B cell (primary cell): ENCODE results near the gene MUC12. TPM values are rescaled to one million over a fixed set of nuclear protein-coding genes. Genes with fewer than 3 reads are reported as not detected.

ENCODE experiments used
- ATAC-seq: fragments of 200-7000 bp; cut with Tn5 transposase; one replicate; pipeline ENCODE4 v1.10.0; 2021; ENCODE audit warnings: low read depth, mild to moderate bottlenecking, moderate number of reproducible peaks, moderate library complexity
- CTCF ChIA-PET: fragments of 350-600 bp; sonication (Branson Sonifier 250); formaldehyde crosslinking; loops from one replicate; lab custom pipeline; 2021; ENCODE audit warnings: antibody characterized with exemption, inconsistent platforms; lab: Charles Lee
- POLR2A ChIA-PET: fragments of 350-600 bp; sonication (Branson Sonifier 250); formaldehyde crosslinking; loops from one replicate; lab custom pipeline; 2021; ENCODE audit warnings: antibody characterized with exemption; lab: Charles Lee
- DNase-seq: peaks from one replicate; pipeline ENCODE4 v3.0.0; 2013
- H2AFZ ChIP-seq: 2 replicates; pipeline ENCODE4 v1.6.1; 2012; ENCODE audit warnings: mild to moderate bottlenecking, low read depth, low read length; ENCODE audit not compliant: insufficient read depth, poor library complexity, severe bottlenecking
- H3K27ac ChIP-seq, 2 donors: 1 replicate in 1 of 2; 2 replicates in 1 of 2; pipeline ENCODE4 v1.5.1; 2012 to 2013; ENCODE audit warnings: low read length in 2 of 2, mild to moderate bottlenecking in 2 of 2, moderate library complexity in 1 of 2
- H3K27me3 ChIP-seq, 4 experiments: fragments of 200-600 bp in 1 of 4; sonication (generic) in 1 of 4; replicated peaks in 1 of 4; 1 replicate in 2 of 4; 2 replicates in 2 of 4; pipeline versions ENCODE4 v1.6.1 to v1.7.0; 2013 to 2016; ENCODE audit warnings: low read length in 3 of 4, mild to moderate bottlenecking in 2 of 4, mixed read lengths in 1 of 4, moderate library complexity in 1 of 4; ENCODE audit not compliant: insufficient read depth in 4 of 4, control insufficient read depth in 3 of 4; ENCODE audit errors: control extremely low read depth in 1 of 4
- H3K36me3 ChIP-seq, 2 experiments: replicated peaks in 1 of 2; 1 replicate in 1 of 2; 2 replicates in 1 of 2; pipeline versions ENCODE4 v1.6.1 to v1.7.1; 2013; ENCODE audit warnings: low read length in 1 of 2; ENCODE audit not compliant: insufficient read depth in 2 of 2, control insufficient read depth in 1 of 2; ENCODE audit errors: control extremely low read depth in 1 of 2, extremely low read depth in 1 of 2
- H3K4me1 ChIP-seq, 2 donors: fragments of 200-600 bp in 1 of 2; sonication (generic) in 1 of 2; 1 replicate in 1 of 2; 2 replicates in 1 of 2; pipeline versions ENCODE4 v1.5.1 to v1.6.1; 2013 to 2017; ENCODE audit warnings: low read length in 2 of 2; ENCODE audit not compliant: control insufficient read depth in 2 of 2, insufficient read depth in 2 of 2
- H3K4me2 ChIP-seq: replicated peaks from 2 replicates; pipeline ENCODE3; 2012; ENCODE audit warnings: mild to moderate bottlenecking, low read depth, low read length; ENCODE audit not compliant: poor library complexity, severe bottlenecking
- H3K4me3 ChIP-seq, 5 experiments: fragments of 200-600 bp in 1 of 5; sonication (generic) in 1 of 5; 1 replicate in 3 of 5; 2 replicates in 2 of 5; pipeline versions ENCODE4 v1.5.1 to v1.7.0; 2011 to 2016; ENCODE audit warnings: low read length in 4 of 5, mild to moderate bottlenecking in 4 of 5, low read depth in 2 of 5, control low read depth in 1 of 5, moderate library complexity in 1 of 5; ENCODE audit not compliant: insufficient read depth in 1 of 5; ENCODE audit errors: control extremely low read depth in 1 of 5, extremely low read depth in 1 of 5
- H3K79me2 ChIP-seq: fragments of 200-600 bp; sonication (generic); one replicate; pipeline ENCODE4 v1.6.0; 2016; ENCODE audit warnings: low read length; ENCODE audit not compliant: control insufficient read depth, insufficient read depth
- H3K9ac ChIP-seq: fragments of 200-600 bp; sonication (generic); 2 replicates; pipeline ENCODE4 v1.6.1; 2017; ENCODE audit warnings: mild to moderate bottlenecking, low read length, moderate library complexity
- H3K9me3 ChIP-seq, 3 donors: one replicate each; pipeline versions ENCODE4 v1.6.1 to v1.7.1; 2013; ENCODE audit warnings: low read length in 2 of 3; ENCODE audit not compliant: control insufficient read depth in 2 of 3, insufficient read depth in 1 of 3; ENCODE audit errors: control extremely low read depth in 1 of 3
- H4K20me1 ChIP-seq: 2 replicates; pipeline ENCODE4 v1.6.0; 2012; ENCODE audit warnings: mild to moderate bottlenecking, low read length; ENCODE audit not compliant: insufficient read depth, control insufficient read depth, poor library complexity, severe bottlenecking
- H3K27ac Mint-ChIP-seq: one replicate; pipeline ENCODE4 v1.8.0; 2021; ENCODE audit warnings: mixed read lengths
- H3K27me3 Mint-ChIP-seq: one replicate; pipeline ENCODE4 v1.8.0; 2021; ENCODE audit warnings: mixed read lengths
- H3K4me1 Mint-ChIP-seq: one replicate; pipeline ENCODE4 v1.8.0; 2021; ENCODE audit warnings: mixed read lengths
- H3K4me3 Mint-ChIP-seq: one replicate; pipeline ENCODE4 v1.8.0; 2021; ENCODE audit warnings: mixed read lengths
- H3K9me3 Mint-ChIP-seq: one replicate; pipeline ENCODE4 v1.8.0; 2022; ENCODE audit warnings: mixed read lengths; ENCODE audit not compliant: insufficient read depth
- CTCF ChIP-seq: fragments of 200-600 bp; IDR thresholded peaks from one replicate; pipeline ENCODE4 v1.8.0; 2022; ENCODE audit warnings: antibody characterized with exemption, mild to moderate bottlenecking
- EZH2 ChIP-seq: IDR thresholded peaks from 2 replicates; pipeline ENCODE4 v1.6.1; 2012; ENCODE audit warnings: borderline replicate concordance, low read depth, mild to moderate bottlenecking, moderate library complexity, low read length; ENCODE audit not compliant: insufficient read depth, poor library complexity, severe bottlenecking
- WGBS: methylation state at CpG from one replicate; pipeline ENCODE4 v1.1.5; 2013; ENCODE audit warnings: missing lambda C conversion rate; ENCODE audit not compliant: insufficient coverage; 5-methylcytosine and 5-hydroxymethylcytosine counted together
- intact Hi-C: fragments of 100-400 bp; cut with micrococcal nuclease; formaldehyde crosslinking; loops from one replicate; pipeline ENCODE4 v1.10.0; 2022
- polyA plus RNA-seq: library from polyadenylated mRNA; depleted of rRNA; stranded (reverse); fragments of >200 nt; gene quantifications from 2 replicates; pipeline ENCODE4 v1.2.3, GENCODE V29; 2012
- total RNA-seq, 2 donors: library from RNA; stranded (reverse); fragments of 120-200 nt in 1 of 2; gene quantifications; 1 replicate in 1 of 2; 2 replicates in 1 of 2; pipeline versions ENCODE4 v1.2.3 to v1.2.4, GENCODE V29; 2013 to 2022

The MUC12 gene
- total and polyA plus RNA-seq, 2 donors (not counting 1 experiment from before 2014, with no cell fraction given), result 0.81 TPM; not detected in 1

GRCh38 chr7:100966542-100967291 is 2.6 kb upstream of the MUC12 start:
- 13% methylated on average over 40 of the region's 40 CpGs for WGBS
- Mint-ChIP-seq H3K4me1 (peaks cover 21% of the 10 kb centered on the region), H3K27me3 (peaks cover 54% of the 10 kb centered on the region), H3K27ac (no peak overlapping the region), H3K9me3 (no peaks in the 10 kb centered on the region), H3K4me3 (peak overlapping the region; percentile 68)
- Histone ChIP-seq H3K4me3 (peak overlapping the region in 3 of 5 experiments; percentile 29 to 67 (median 51)), H3K4me2 (peak overlapping the region; percentile 98), H3K27me3 (peaks cover 0 to 56% (median 35%) of the 10 kb centered on the region in 4 experiments), H3K27ac (no peak overlapping the region), H3K9me3 (peaks cover 0 to 36% (median 0%) of the 10 kb centered on the region in 3 donors), H3K36me3 (no peaks in the 10 kb centered on the region), H4K20me1 (no peaks in the 10 kb centered on the region), H3K4me1 (peaks cover 21 to 28% of the 10 kb centered on the region in 2 donors), H3K79me2 (no peaks in the 10 kb centered on the region), H3K9ac (peak overlapping the region; percentile 55), H2AFZ (peak overlapping the region; percentile 68)
- ATAC-seq (no peak), DNase-seq (no peak)
- TF ChIP-seq EZH2 (no peak), CTCF (peak; percentile 16)
- intact Hi-C loops, result no loop called here
- ChIA-PET CTCF (no interaction called here), POLR2A (no interaction called here)

GRCh38 chr7:100967292-100967863 is 2.0 kb upstream of the MUC12 start:
- H3K27ac Mint-ChIP-seq, result no peak overlapping the region
- Histone ChIP-seq H3K27ac (no peak overlapping the region), H4K20me1 (no peaks in the 10 kb centered on the region), H3K36me3 (no peaks in the 10 kb centered on the region), H3K9me3 (peaks cover 0 to 36% (median 0%) of the 10 kb centered on the region in 3 donors), H2AFZ (no peak overlapping the region), H3K79me2 (no peaks in the 10 kb centered on the region), H3K27me3 (peaks cover 0 to 56% (median 35%) of the 10 kb centered on the region in 4 experiments), H3K4me2 (no peak overlapping the region), H3K9ac (no peak overlapping the region), H3K4me1 (peaks cover 21 to 28% of the 10 kb centered on the region in 2 donors), H3K4me3 (no peak overlapping the region)
- ATAC-seq (no peak), DNase-seq (no peak)
- peak overlapping the region; percentile 68 for H3K4me3 Mint-ChIP-seq
- WGBS, result 59% methylated on average over 13 of the region's 13 CpGs
- peaks cover 21% of the 10 kb centered on the region for H3K4me1 Mint-ChIP-seq
- no peak for TF ChIP-seq CTCF
- TF ChIP-seq EZH2, result no peak
- no peaks in the 10 kb centered on the region for H3K9me3 Mint-ChIP-seq
- intact Hi-C loops, result no loop called here
- ChIA-PET POLR2A (no interaction called here), CTCF (no interaction called here)
- peaks cover 54% of the 10 kb centered on the region for H3K27me3 Mint-ChIP-seq
